ENCODE results near the gene IL1A.

- TF ChIP-seq YY1 (IDR thresholded peaks at IDR 0.05; ENCODE audit: insufficient read depth, insufficient read length) (no peak), SUZ12 (IDR thresholded peaks at IDR 0.05; ENCODE audit: extremely low read depth, insufficient read depth, insufficient read length) (no peak)
These were observed 41.4 kb upstream of the IL1A start for GRCh38 chr2:112825706-112826105.
